HG02763 (cell line): Measurements from ENCODE around the gene HDAC4.
A peak's percentile ranks its signal among the peaks of the same experiment; 100 is the strongest.

ENCODE experiments used
- ATAC-seq: cut with Tn5 transposase; IDR thresholded peaks from one replicate; pipeline ENCODE4 v1.9.1; 2021; ENCODE audit warnings: mild to moderate bottlenecking, moderate library complexity; ENCODE audit not compliant: unreplicated experiment

Gene HDAC4

GRCh38 chr2:239299218-239299939, 101.4 kb downstream of the HDAC4 start:
- no peak for ATAC-seq

- ATAC-seq: no peak
Observed at GRCh38 chr2:239298116-239298804, 102.6 kb downstream of the HDAC4 start.

GRCh38 chr2:239297142-239298004, 103.4 kb downstream of the HDAC4 start:
- ATAC-seq: no peak

- ATAC-seq: no peak
Observed at GRCh38 chr2:239296020-239296932, 104.5 kb downstream of the HDAC4 start.

- no peak for ATAC-seq
Observed at GRCh38 chr2:239295377-239296019, 105.3 kb downstream of the HDAC4 start.

GRCh38 chr2:239294571-239295054, 106.2 kb downstream of the HDAC4 start:
- no peak for ATAC-seq

GRCh38 chr2:239293775-239294430, 106.9 kb downstream of the HDAC4 start:
- peak; percentile 56 for ATAC-seq

GRCh38 chr2:239292959-239293774, 107.7 kb downstream of the HDAC4 start:
- no peak for ATAC-seq

GRCh38 chr2:239292531-239292930, 108.3 kb downstream of the HDAC4 start:
- no peak for ATAC-seq

GRCh38 chr2:239291475-239292350, 109.1 kb downstream of the HDAC4 start:
- ATAC-seq: no peak

GRCh38 chr2:239290618-239291474, 110.0 kb downstream of the HDAC4 start:
- no peak for ATAC-seq

GRCh38 chr2:239289545-239289944, 111.3 kb downstream of the HDAC4 start:
- ATAC-seq: no peak

GRCh38 chr2:239288951-239289511, 111.8 kb downstream of the HDAC4 start:
- peak; percentile 59 for ATAC-seq

- no peak for ATAC-seq
Observed at GRCh38 chr2:239288237-239288636, 112.6 kb downstream of the HDAC4 start.

- no peak for ATAC-seq
Observed at GRCh38 chr2:239287461-239287860, 113.4 kb downstream of the HDAC4 start.

- no peak for ATAC-seq
Observed at GRCh38 chr2:239286901-239287300, 113.9 kb downstream of the HDAC4 start.
